Stimulated activated memory B cell treated with anti-CD40 and anti-IgM and Interleukin-4, amounts not matched to agents 10 μg/mL and 1 μg/mL and 100 μg/mL, for 72 hours (primary cell): ENCODE measurements around the gene LIF.
A peak's percentile ranks its signal among the peaks of the same experiment; 100 is the strongest.
"Not testable (repeated sequence)": the region's sequence is repeated elsewhere in the genome, so short reads cannot be mapped to it uniquely, and the experiment has no call there.

Experiments
- ATAC-seq: fragments of 150-1000 bp; cut with Tn5 transposase; 2 replicates; pipeline ENCODE4 v1.10.0; 2021
- H3K27ac Mint-ChIP-seq: one replicate; pipeline ENCODE4 v1.8.0; 2022; ENCODE audit warnings: mild to moderate bottlenecking, mixed read lengths
- H3K27me3 Mint-ChIP-seq: one replicate; pipeline ENCODE4 v1.8.0; 2022; ENCODE audit warnings: mixed read lengths
- H3K36me3 Mint-ChIP-seq: one replicate; pipeline ENCODE4 v1.8.0; 2022; ENCODE audit warnings: mixed read lengths
- H3K4me1 Mint-ChIP-seq: one replicate; pipeline ENCODE4 v1.8.0; 2022; ENCODE audit warnings: mixed read lengths
- H3K4me3 Mint-ChIP-seq: one replicate; pipeline ENCODE4 v1.8.0; 2022; ENCODE audit warnings: mild to moderate bottlenecking, moderate library complexity, mixed read lengths
- H3K9me3 Mint-ChIP-seq: one replicate; pipeline ENCODE4 v1.8.0; 2022; ENCODE audit warnings: mixed read lengths

The LIF gene

DNA sequence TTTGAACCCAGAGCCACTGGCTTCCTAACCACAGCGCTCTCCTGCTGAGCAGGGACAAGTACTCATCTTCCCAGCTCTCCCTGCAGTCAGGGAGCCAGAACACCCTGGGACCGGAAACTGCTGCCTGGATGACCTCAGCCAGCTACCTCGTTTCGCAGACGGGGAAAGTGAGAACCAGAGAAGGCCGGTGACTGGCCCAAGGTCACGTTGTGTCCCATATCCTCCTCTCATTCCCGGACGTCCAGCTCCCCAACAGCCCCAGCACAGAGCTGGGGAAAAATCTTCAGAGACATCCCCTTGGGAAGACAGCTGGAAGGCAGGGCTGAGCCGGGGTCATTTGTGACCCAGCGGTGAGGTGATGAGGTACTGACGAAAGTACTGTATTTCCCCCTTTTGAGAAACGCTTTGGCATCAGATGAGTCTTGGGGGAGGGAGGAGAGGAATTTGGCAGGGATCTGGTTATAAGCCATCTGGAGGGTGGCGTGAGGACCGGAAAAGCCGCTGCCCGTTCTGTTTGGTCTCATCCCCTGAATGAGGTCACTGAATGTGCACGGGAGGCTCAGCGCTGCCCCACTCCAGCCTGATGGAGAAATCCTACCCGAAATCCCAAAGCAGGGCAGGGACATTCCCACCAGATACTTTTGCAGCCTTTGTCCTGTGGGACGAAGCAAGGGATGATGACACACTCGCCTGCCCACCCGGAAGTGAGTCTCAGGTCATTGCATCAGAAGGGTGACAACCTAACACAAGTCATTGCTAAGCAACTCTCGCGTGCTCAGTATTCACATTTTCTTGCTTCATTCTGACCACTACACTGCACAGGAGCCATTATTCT lies 41.1 kb downstream of the LIF start:
- H3K27ac Mint-ChIP-seq = no peak overlapping the region
- H3K4me1 Mint-ChIP-seq = no peaks in the 10 kb centered on the region
- H3K4me3 Mint-ChIP-seq = no peak overlapping the region
- no peaks in the 10 kb centered on the region for H3K36me3 Mint-ChIP-seq
- H3K27me3 Mint-ChIP-seq = peaks cover 11% of the 10 kb centered on the region
- no peak for ATAC-seq
- no peaks in the 10 kb centered on the region for H3K9me3 Mint-ChIP-seq

DNA sequence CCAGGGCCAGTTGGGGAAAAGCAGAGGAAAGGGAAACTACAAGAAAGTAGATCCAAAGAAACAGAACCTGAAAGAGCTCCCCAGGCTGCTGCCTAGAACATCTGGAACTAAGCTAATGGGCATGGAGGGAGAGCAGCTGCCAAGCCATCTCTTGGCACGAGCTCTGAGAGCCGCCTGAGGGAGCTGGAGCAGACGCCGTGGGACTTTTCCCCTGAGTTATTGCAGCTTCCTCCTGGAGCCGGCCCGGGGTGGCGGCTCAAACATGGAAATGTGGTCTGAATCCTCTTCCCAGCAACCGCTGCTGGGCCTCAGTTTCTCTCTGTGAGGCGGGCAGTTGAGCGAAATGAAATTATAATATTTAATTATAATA lies 41.8 kb downstream of the LIF start:
- H3K4me1 Mint-ChIP-seq = peaks cover under 1% of the 10 kb centered on the region
- no peaks in the 10 kb centered on the region for H3K9me3 Mint-ChIP-seq
- H3K36me3 Mint-ChIP-seq = no peaks in the 10 kb centered on the region
- ATAC-seq = no peak
- no peak overlapping the region for H3K4me3 Mint-ChIP-seq
- H3K27ac Mint-ChIP-seq = no peak overlapping the region
- peaks cover 4% of the 10 kb centered on the region for H3K27me3 Mint-ChIP-seq

DNA sequence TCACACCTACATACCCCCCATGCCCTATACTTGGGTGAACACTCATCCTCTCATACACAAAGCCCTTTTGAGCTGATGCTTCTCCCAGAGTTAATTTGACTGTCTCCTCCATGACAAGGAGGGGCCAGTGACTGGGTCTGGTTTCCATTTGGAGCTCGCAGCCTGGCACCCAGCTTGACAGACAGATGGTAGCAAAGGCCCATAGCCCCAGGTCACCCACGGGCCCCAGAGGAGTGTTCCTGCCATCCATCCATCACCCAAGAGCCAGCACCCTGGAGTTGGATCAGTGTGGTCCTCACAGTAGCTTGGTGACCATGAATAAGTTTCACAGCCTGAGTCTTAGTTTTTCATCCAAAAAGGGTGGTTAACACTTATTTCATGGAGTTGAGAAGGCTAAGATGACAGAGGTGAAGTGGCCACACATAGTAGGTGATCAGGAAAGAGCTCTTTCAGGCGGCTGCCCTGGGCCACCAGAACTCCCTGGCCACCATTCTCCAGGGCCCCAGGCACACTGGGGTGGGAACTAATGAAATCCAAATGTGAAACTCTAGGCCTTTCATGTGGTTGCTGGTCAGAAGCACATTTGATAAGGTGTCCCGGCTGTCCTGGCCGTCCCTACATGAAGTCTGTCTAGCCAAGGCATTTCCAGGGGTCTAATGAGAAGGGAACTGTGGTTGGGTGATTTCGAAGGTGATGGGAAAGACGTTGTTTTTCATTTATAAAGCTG lies 42.4 kb downstream of the LIF start:
- no peaks in the 10 kb centered on the region for H3K36me3 Mint-ChIP-seq
- no peaks in the 10 kb centered on the region for H3K27me3 Mint-ChIP-seq
- peaks cover 6% of the 10 kb centered on the region for H3K4me1 Mint-ChIP-seq
- no peak for ATAC-seq
- no peak overlapping the region for H3K27ac Mint-ChIP-seq
- no peaks in the 10 kb centered on the region for H3K9me3 Mint-ChIP-seq
- no peak overlapping the region for H3K4me3 Mint-ChIP-seq

DNA sequence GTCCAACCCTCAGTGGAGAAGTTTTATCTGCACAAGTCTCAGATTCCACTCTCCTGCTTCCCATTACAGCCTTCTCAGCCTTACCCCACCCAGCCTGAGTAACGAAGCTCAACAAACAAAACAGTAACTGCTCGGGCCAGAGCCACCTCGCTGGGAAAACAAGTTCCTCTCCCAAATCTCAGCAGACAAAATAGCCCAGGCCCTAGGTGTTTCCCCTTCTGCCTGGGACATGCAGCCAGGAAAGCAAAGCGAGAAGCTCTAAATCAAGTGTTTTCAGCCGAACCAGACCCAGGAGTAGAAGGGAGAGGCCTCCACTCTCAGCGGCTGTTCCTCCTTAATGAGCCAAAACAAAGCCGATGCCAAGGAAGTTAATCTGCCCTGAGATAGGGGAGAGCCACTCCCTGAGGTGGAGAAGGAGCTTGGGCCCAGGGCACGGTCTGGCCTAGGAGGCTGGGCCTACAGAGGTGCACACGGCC lies 44.0 kb downstream of the LIF start:
- H3K4me3 Mint-ChIP-seq = no peak overlapping the region
- no peak for ATAC-seq
- peaks cover 15% of the 10 kb centered on the region for H3K4me1 Mint-ChIP-seq
- no peaks in the 10 kb centered on the region for H3K9me3 Mint-ChIP-seq
- no peak overlapping the region for H3K27ac Mint-ChIP-seq
- no peaks in the 10 kb centered on the region for H3K36me3 Mint-ChIP-seq
- no peaks in the 10 kb centered on the region for H3K27me3 Mint-ChIP-seq

DNA sequence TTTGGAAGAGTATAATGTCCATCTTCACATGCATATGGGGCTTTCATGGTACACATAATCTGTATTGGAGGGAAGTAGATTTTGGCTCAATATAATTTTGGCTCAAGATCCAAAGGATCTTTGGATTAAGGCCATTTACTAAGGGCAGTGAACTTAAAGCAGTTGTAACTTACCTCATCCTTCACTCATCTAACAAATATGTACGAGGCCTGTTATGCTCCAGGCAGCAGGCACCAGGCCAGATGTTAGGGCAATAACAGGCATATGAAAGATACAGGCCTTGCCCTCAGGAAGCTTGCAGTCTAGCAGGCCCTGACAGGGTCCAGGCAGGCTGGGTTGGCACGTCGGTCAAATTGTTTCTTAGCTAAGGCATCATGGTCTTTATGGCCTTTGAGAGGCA lies 44.6 kb downstream of the LIF start:
- Mint-ChIP-seq H3K27me3 (no peaks in the 10 kb centered on the region), H3K9me3 (no peaks in the 10 kb centered on the region), H3K36me3 (no peaks in the 10 kb centered on the region), H3K27ac (no peak overlapping the region), H3K4me3 (no peak overlapping the region), H3K4me1 (peaks cover 21% of the 10 kb centered on the region)
- no peak for ATAC-seq

DNA sequence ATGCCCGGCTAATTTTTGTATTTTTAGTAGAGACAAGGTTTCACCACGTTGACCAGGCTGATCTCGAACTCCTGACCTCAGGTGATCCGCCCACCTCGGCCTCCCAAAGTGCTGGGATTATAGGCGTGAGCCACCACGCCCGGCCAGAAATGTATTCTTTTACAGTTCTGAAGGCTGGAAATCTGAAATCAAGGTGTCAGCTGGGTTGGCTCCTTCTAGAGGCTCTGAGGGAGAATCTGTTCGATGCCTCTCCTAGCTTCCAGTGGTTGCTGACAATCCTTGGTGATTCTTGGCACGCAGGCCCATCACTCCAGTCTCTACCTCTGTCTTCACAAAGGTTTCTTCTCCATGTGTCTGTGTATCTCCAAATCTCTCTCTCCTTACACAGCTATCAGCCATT lies 45.7 kb downstream of the LIF start:
- not testable (repeated sequence) for H3K4me3 Mint-ChIP-seq, H3K9me3 Mint-ChIP-seq, ATAC-seq, H3K36me3 Mint-ChIP-seq, H3K27ac Mint-ChIP-seq, H3K27me3 Mint-ChIP-seq
- H3K4me1 Mint-ChIP-seq = peaks cover 32% of the 10 kb centered on the region

DNA sequence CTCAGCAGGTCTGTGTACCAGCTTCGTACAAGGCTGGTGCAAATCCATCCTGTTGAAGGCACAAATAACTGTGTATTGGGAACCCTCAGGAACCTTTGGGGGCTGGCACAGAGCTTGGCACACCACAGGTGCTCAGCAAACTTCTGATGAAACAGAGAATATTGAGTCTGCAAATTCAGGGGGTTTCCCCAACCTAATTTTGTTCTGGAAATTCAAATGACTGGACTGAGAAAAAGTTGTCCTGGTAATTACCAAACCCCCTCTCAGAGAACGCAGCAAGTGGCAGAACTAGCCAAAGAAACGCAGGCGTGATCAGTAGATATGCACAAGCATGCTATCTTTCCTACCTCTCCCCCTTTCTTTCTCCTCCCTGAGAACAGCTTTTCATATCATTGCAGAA lies 47.6 kb downstream of the LIF start:
- peaks cover 38% of the 10 kb centered on the region for H3K4me1 Mint-ChIP-seq
- H3K4me3 Mint-ChIP-seq = no peak overlapping the region
- no peak overlapping the region for H3K27ac Mint-ChIP-seq
- no peaks in the 10 kb centered on the region for H3K36me3 Mint-ChIP-seq
- H3K27me3 Mint-ChIP-seq = no peaks in the 10 kb centered on the region
- no peaks in the 10 kb centered on the region for H3K9me3 Mint-ChIP-seq
- no peak for ATAC-seq

DNA sequence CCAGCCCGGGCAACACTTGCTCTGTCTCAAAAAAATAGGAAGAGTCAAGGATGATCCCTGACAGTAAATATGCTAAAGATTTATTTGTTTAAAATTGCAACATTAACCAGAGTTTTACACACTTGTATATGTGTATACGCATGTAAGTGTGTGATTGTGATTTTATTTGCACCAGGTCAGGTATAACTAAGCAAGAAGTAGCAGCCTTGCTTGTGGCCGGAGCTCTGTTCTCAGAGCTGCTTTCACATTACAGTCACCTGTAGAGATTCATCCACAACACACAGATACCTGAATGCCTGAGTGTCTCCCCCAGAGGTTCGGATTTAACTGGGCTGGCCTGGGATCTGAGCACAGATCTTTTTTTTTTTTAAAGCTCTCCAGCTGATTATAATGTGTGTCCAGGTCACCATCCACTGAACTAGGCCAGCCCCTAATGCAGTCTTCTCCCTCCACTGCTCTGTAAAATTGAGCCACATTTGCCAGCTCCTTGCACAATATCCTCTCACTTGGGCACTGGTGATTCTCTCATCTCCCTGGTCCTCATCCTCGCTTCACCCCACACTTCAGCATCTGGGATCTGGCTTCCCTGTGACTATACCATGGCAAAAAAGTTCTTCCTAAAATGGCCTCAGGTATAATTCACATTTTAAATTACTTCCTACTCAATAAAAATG lies 48.3 kb downstream of the LIF start:
- Mint-ChIP-seq H3K4me1 (peaks cover 41% of the 10 kb centered on the region), H3K4me3 (no peak overlapping the region), H3K27me3 (no peaks in the 10 kb centered on the region), H3K36me3 (no peaks in the 10 kb centered on the region), H3K9me3 (no peaks in the 10 kb centered on the region), H3K27ac (no peak overlapping the region)
- no peak for ATAC-seq

DNA sequence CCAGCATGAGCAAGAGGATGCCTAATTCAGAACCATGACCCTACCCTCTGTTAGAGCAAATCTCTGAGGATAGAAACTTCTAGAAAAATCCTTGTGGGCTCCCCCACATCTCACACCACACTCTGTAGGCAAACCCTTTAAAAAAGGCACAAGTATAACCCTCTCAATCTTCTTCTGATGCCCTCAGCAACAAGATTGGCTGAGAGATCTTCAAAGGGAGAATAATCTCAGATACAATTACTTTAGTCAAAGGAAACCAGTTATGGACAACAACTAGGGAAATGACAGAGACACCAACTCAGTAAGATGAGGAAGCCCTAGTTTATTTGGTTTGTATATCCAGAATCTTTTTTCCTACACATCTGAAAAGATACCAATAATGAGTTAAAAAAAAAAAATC lies 49.2 kb downstream of the LIF start:
- Mint-ChIP-seq H3K27ac (peak overlapping the region; percentile 32), H3K36me3 (no peaks in the 10 kb centered on the region), H3K4me3 (no peak overlapping the region), H3K27me3 (no peaks in the 10 kb centered on the region), H3K4me1 (peaks cover 50% of the 10 kb centered on the region), H3K9me3 (no peaks in the 10 kb centered on the region)
- no peak for ATAC-seq

DNA sequence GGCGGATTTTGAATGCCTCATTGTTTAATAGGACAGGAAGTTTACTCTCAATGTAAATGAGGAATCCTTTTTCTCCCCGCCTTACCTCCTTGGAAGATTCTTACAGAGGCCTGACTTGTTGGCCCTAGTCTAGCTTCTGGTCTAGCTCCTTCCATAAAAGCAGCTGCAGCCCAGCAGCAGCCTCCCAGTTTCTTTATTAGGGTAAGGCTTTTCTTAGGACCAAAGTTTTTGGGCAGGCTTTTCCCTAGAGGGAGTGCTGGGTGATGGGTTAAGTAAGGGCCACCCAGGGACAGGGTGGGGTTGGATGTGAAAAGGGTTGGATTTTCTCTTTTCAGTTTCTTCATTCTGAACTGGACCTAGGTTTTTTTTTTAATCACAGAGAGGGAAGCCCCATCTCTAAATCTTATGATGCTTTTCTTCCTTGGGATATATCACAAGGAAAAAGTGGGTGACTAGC lies 49.7 kb downstream of the LIF start:
- no peaks in the 10 kb centered on the region for H3K36me3 Mint-ChIP-seq
- peak overlapping the region; percentile 32 for H3K27ac Mint-ChIP-seq
- ATAC-seq = no peak
- H3K4me3 Mint-ChIP-seq = no peak overlapping the region
- peaks cover 55% of the 10 kb centered on the region for H3K4me1 Mint-ChIP-seq
- no peaks in the 10 kb centered on the region for H3K9me3 Mint-ChIP-seq
- no peaks in the 10 kb centered on the region for H3K27me3 Mint-ChIP-seq

DNA sequence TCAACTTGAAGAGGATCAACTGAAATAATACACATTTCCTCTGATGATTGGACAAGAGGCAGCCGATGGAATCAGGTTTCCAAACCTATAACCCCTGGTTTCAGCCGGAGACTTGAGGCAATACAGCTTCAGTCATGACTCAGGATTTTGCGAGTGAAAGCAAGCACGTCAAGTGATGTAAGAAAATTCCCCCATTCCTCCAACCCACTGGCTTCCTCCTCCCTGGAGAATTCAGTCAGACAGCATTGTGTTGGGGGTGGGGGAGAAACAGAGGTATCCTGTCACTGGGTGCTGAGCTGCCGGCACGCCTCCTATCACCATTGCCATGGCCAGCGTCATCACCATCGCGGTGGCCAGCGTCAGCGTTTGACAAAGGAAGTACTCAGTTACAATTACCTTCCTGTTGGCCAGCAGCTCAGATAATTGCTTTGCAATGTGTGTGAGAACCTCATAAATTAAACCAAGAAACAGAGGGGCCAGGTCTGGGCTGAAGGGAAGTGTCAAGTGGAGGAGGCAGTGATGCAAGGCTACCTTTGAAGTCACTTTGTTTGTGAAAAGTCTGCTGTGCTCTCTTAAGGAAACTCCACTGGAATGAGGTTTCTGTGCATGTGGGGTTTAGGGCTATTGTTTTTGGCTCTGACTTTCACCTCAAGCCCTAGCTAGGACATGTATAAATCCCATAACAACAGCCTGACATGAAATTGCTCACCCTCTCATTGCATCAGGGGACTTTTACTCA lies 50.2 kb downstream of the LIF start:
- peak overlapping the region; percentile 7 for H3K4me3 Mint-ChIP-seq
- peak overlapping the region; percentile 32 for H3K27ac Mint-ChIP-seq
- H3K4me1 Mint-ChIP-seq = peaks cover 56% of the 10 kb centered on the region
- no peaks in the 10 kb centered on the region for H3K36me3 Mint-ChIP-seq
- no peaks in the 10 kb centered on the region for H3K27me3 Mint-ChIP-seq
- peak; percentile 61 for ATAC-seq
- no peaks in the 10 kb centered on the region for H3K9me3 Mint-ChIP-seq

DNA sequence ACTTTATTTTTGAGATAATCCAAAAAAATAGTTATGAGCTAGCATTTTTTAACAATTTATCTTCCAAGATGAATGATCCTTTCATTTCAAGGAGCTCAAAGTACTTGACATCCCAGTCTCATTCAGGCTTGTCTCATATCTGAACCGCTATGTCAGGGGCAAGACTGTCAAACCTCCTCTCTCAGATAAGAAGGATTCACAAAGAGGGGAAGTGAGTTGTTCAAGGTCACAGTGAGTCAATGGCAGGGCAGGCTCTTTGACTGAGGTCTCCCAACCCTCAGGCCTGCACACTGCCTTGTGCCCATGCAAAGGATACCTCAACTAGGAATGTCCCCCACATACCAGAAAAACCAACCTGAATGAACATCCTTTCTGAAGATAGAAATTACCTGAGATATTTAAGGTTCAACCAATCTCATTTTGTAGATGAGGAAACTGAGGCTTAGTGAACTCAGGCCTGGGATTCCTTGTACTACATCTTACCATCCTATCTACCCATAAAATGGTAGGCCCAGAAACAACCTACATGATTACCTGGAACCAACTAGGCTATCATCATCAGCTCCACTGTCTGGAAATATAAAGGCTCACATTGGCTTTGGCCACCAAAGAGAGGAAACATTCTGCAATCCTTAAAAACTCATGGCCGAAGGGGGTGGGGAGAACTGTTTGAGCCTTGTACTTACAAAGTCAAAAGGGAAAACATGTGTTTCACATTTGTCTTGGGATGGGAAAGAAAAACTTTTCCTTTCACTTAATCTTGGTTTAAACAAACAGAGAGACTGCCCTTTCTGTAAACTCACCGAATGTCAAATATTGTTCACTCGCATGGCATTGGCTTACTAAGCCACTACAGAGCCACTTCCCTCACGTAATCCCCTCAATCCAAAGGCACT lies 51.1 kb downstream of the LIF start:
- Mint-ChIP-seq H3K4me3 (no peak overlapping the region), H3K9me3 (no peaks in the 10 kb centered on the region), H3K27me3 (no peaks in the 10 kb centered on the region), H3K4me1 (peaks cover 56% of the 10 kb centered on the region), H3K36me3 (no peaks in the 10 kb centered on the region), H3K27ac (peak overlapping the region; percentile 32)
- ATAC-seq = no peak

DNA sequence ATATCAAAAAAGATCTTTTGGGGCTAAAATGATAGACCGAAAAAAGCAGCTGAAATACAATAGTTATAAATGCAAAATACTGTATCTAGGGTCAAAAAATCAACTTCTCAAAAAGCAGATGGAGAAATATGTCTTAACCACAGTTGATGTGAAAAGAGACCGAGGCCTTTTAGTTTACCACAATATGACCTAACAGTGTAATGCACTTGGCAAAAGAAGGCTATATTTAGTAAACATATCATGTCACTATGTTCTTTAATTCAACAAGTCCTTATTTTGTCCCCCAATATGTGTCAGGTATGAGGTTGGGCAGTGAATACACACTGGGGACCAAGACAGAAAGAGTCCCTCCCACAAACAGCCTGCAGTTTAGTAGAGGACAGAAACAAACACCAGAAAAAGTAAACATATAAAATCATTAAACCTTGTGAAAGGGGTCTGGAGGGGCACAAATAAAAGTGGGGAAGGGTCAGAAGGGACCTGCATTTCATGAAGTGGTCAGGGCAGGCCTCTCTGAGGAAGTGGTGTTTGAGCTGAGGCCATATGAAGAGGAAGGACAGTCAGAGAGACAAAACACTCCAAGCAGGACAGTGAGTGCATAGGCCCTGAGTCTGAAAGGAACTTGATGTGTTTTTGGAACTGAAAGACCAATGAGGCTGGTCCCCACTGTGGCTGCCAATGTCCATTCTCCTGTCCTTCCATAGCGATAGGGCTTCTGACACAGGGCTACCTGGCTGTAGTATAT lies 53.4 kb downstream of the LIF start:
- Mint-ChIP-seq H3K27me3 (peaks cover 10% of the 10 kb centered on the region), H3K36me3 (no peaks in the 10 kb centered on the region), H3K9me3 (no peaks in the 10 kb centered on the region), H3K4me3 (no peak overlapping the region), H3K4me1 (peaks cover 41% of the 10 kb centered on the region), H3K27ac (peak overlapping the region; percentile 65)
- no peak for ATAC-seq

DNA sequence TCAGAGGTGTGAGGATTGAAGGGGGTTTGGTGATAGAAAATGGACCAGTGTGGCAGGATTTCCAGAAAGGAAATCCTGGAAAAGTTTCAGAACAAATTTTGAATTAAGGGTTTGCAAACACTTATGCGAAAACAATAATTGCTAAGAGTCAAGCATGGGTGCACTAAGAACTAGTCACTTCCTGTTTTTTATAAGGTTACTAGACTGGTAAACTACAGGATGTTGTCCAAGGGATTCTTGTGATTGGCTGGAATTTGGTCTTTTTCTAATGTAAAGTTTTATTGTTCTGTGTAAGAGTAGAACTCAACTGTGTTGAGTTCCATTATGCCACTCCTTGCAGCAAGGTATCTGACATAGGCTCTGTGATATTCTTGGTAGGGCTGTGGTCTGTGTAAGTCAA lies 54.1 kb downstream of the LIF start:
- Mint-ChIP-seq H3K4me3 (no peak overlapping the region), H3K4me1 (peaks cover 40% of the 10 kb centered on the region), H3K36me3 (no peaks in the 10 kb centered on the region), H3K27me3 (peaks cover 10% of the 10 kb centered on the region), H3K27ac (peak overlapping the region; percentile 29), H3K9me3 (no peaks in the 10 kb centered on the region)
- peak; percentile 69 for ATAC-seq
